Measurements from ENCODE around the gene SLC28A3.

- no peak for TF ChIP-seq CTCF (IDR thresholded peaks at IDR 0.05)
- TF ChIP-seq SIN3A (IDR thresholded peaks at IDR 0.05; ENCODE audit: borderline replicate concordance, insufficient read depth, low read depth, low read length), result no peak
- no peak for TF ChIP-seq REST (IDR thresholded peaks at IDR 0.05; ENCODE audit: insufficient read depth in 1 of 2, low read depth in 2 of 2, low read length in 1 of 2)
- no peak for TF ChIP-seq TCF7L2 (IDR thresholded peaks at IDR 0.05; ENCODE audit: low read depth, low read length)
- no peak for TF ChIP-seq POLR2AphosphoS5 (IDR thresholded peaks at IDR 0.05; ENCODE audit: low read depth, low read length)
Observed at GRCh38 chr9:84301851-84302250, 38.7 kb downstream of the SLC28A3 start.
